ENCODE data around the gene SSPN. TPM values are rescaled to one million over a fixed set of nuclear protein-coding genes. Genes with fewer than 3 reads are reported as not detected.

SSPN gene
- total RNA-seq, 1 donor from 2014 or later: 1.7 TPM

DNA sequence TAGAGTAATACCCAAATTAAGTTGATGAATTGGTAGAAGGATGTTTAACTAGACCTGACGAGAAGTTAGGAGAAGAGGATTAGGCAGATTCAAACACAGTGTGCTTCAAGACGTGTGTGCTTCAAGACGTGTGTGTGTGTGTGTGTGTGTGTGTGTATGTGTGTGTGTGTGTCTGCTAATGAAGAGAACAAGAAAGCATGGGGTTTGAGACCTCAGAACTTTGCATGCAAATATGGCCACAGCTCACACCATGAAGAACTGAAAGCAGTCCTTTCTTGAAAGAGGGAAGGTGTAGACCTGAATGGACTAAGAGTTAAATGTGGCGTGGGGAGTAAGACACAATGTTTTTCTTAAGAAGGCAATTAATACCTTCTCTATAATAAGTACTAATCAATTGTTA is 32.5 kb upstream of the SSPN start:
- TF ChIP-seq, protein P1, sequence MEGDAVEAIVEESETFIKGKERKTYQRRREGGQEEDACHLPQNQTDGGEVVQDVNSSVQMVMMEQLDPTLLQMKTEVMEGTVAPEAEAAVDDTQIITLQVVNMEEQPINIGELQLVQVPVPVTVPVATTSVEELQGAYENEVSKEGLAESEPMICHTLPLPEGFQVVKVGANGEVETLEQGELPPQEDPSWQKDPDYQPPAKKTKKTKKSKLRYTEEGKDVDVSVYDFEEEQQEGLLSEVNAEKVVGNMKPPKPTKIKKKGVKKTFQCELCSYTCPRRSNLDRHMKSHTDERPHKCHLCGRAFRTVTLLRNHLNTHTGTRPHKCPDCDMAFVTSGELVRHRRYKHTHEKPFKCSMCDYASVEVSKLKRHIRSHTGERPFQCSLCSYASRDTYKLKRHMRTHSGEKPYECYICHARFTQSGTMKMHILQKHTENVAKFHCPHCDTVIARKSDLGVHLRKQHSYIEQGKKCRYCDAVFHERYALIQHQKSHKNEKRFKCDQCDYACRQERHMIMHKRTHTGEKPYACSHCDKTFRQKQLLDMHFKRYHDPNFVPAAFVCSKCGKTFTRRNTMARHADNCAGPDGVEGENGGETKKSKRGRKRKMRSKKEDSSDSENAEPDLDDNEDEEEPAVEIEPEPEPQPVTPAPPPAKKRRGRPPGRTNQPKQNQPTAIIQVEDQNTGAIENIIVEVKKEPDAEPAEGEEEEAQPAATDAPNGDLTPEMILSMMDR (IDR thresholded peaks at IDR 0.05; ENCODE audit: insufficient read depth, low read length, poor library complexity, severe bottlenecking): no peak
- Histone ChIP-seq H3K27me3 (ENCODE audit: control insufficient read depth, insufficient read depth, low read length) (no peaks in the 10 kb centered on the region), H3K4me3 (ENCODE audit: low read depth, low read length) (no peak overlapping the region), H3K36me3 (ENCODE audit: control insufficient read depth, insufficient read depth, low read length) (no peaks in the 10 kb centered on the region)
- no peak for DNase-seq (ENCODE audit: low read depth)

DNA sequence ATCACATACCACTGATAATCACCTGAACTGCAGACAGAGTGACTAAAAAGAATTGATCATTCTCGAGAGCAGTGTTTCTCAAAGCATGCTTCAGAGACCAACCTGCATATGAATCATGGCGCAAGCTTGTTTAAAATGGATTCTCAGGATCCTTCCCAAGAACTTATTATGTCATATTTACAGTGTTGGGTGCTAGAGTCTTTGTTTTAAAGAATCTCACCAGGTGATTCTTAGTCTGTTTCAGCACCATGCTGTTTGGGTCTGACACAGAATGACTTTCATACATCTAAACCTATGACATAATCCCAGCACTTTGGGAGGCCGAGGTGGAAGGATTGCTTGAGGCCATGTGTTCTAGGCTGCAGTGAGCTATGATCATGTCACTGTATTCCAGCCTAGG is 31.3 kb upstream of the SSPN start:
- TF ChIP-seq, protein P1 (IDR thresholded peaks at IDR 0.05; ENCODE audit: insufficient read depth, low read length, poor library complexity, severe bottlenecking): no peak
- no peak overlapping the region for H3K4me3 ChIP-seq (ENCODE audit: low read depth, low read length)
- H3K27me3 ChIP-seq (ENCODE audit: control insufficient read depth, insufficient read depth, low read length): no peaks in the 10 kb centered on the region
- H3K36me3 ChIP-seq (ENCODE audit: control insufficient read depth, insufficient read depth, low read length): no peaks in the 10 kb centered on the region
- no peak for DNase-seq (ENCODE audit: low read depth)

DNA sequence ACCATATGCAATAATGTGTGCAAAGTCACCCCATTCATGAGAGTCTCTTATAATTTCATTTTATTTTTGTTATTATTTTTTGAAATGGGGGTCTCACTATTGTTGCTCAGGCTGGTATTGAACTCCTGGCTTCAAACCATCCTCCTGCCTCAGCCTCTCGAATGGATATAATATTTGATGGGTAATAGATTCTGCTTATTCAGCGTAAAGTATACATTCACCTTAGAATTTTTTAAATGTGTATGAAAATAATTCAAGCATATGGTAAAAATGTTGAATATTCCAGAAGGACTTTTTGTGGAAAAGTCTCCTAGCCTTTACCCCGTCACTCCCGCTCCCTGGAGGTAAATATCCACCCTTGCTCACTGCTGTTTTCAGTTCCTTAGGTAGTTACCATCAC is 23.4 kb upstream of the SSPN start:
- Histone ChIP-seq H3K27me3 (ENCODE audit: control insufficient read depth, insufficient read depth, low read length) (no peaks in the 10 kb centered on the region), H3K4me3 (ENCODE audit: low read depth, low read length) (no peak overlapping the region), H3K36me3 (ENCODE audit: control insufficient read depth, insufficient read depth, low read length) (no peaks in the 10 kb centered on the region)
- DNase-seq (ENCODE audit: low read depth): no peak
- TF ChIP-seq, protein P1 (IDR thresholded peaks at IDR 0.05; ENCODE audit: insufficient read depth, low read length, poor library complexity, severe bottlenecking): no peak

DNA sequence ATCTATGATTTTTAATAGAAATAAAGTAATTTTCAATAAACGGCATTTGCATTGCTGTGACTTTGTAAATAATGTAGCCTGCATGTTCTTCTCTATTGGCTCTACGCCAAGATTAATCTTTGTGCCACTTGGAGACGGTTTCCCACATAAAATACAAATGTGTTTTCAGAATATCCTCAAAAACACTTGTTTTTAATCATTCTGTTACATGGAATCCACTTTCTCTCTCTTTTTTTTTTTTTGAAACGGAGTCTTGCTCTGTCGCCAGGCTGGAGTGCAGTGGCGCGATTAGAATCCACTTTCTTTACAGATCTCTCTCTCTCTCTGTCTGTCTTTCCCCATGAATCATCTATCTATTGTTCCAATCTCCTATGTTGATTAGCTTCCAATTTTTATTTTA is 22.8 kb upstream of the SSPN start:
- Histone ChIP-seq H3K4me3 (ENCODE audit: low read depth, low read length) (no peak overlapping the region), H3K36me3 (ENCODE audit: control insufficient read depth, insufficient read depth, low read length) (no peaks in the 10 kb centered on the region), H3K27me3 (ENCODE audit: control insufficient read depth, insufficient read depth, low read length) (no peaks in the 10 kb centered on the region)
- TF ChIP-seq, protein P1 (IDR thresholded peaks at IDR 0.05; ENCODE audit: insufficient read depth, low read length, poor library complexity, severe bottlenecking): no peak
- DNase-seq (ENCODE audit: low read depth): no peak

DNA sequence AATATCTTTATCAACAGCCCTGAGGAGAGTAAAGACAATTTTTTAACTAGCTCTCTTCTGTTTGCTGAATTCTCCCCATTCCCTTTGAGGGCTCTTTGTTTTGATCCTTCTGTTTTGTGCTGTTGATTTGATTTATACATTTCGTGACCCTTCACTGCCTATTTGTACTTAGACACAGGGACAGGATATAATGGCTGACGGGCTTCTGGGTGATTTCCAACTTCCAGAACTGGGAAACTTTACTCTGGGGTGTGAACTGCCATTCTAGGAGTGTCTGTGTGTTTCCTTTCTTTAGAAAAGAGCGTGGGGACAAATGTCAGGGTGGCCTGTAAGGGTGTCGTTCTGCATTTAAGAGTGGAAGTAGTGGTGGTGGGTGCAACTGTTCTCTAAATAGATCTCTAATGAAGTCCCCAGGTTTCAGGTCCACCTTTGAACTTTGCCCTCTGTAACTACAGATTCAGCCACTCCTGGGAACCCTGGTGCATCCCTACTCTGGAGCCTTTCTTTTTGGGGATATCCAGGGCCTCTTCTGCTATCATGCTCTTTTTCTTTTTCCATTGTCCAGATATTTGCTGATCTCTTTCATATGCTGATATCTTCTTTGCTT is 22.3 kb upstream of the SSPN start:
- H3K4me3 ChIP-seq (ENCODE audit: low read depth, low read length): no peak overlapping the region
- DNase-seq (ENCODE audit: low read depth): no peak
- no peaks in the 10 kb centered on the region for H3K27me3 ChIP-seq (ENCODE audit: control insufficient read depth, insufficient read depth, low read length)
- H3K36me3 ChIP-seq (ENCODE audit: control insufficient read depth, insufficient read depth, low read length): no peaks in the 10 kb centered on the region
- TF ChIP-seq, protein P1 (IDR thresholded peaks at IDR 0.05; ENCODE audit: insufficient read depth, low read length, poor library complexity, severe bottlenecking): no peak

DNA sequence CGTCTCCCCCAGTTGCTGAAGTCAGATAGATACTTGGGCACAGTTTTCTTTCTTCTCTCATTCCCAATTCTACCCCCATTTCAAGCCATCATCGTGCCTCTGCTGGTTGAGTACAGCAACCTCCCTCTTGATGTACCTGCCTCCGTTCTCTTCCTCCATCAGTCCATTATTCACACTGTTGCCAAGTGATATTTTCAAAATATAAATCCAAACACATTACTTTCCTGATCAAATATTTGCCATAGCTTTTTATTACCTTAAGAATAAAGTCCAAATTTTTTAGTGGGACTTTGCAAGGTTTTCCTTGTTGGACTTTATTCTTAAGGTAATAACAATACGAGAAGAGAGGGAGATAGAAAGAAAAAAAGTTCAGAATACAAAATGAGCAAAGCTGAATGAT is 18.6 kb upstream of the SSPN start:
- Histone ChIP-seq H3K27me3 (ENCODE audit: control insufficient read depth, insufficient read depth, low read length) (peaks cover 2% of the 10 kb centered on the region), H3K4me3 (ENCODE audit: low read depth, low read length) (no peak overlapping the region), H3K36me3 (ENCODE audit: control insufficient read depth, insufficient read depth, low read length) (no peaks in the 10 kb centered on the region)
- DNase-seq (ENCODE audit: low read depth): no peak
- TF ChIP-seq, protein P1 (IDR thresholded peaks at IDR 0.05; ENCODE audit: insufficient read depth, low read length, poor library complexity, severe bottlenecking): no peak

All from kidney epithelial cell (primary cell).